PFSK-1 (cell line): Measurements from ENCODE around the gene SEL1L2.

Source experiments
- FOXP2 ChIP-seq: optimal IDR thresholded peaks from 2 replicates; pipeline ENCODE3; 2011; ENCODE audit warnings: borderline replicate concordance, control low read depth, inconsistent platforms; ENCODE audit not compliant: insufficient read depth; ENCODE audit errors: extremely low read length, extremely low read depth
- POLR2AphosphoS5 ChIP-seq: IDR thresholded peaks from 2 replicates; pipeline ENCODE4 v1.6.1; 2012; ENCODE audit warnings: low read depth, mild to moderate bottlenecking, control low read depth, low read length, moderate library complexity
- REST ChIP-seq, 2 experiments: IDR thresholded peaks; 2 replicates each; pipeline versions ENCODE4 v1.6.1 to v1.8.0; 2011 to 2012; ENCODE audit warnings: low read depth in 2 of 2, low read length in 2 of 2, control low read depth in 1 of 2, inconsistent platforms in 1 of 2, mild to moderate bottlenecking in 1 of 2, moderate library complexity in 1 of 2; ENCODE audit not compliant: insufficient read depth in 1 of 2
- SIN3A ChIP-seq: IDR thresholded peaks from 2 replicates; pipeline ENCODE4 v1.6.1; 2012; ENCODE audit warnings: mild to moderate bottlenecking, low read length, moderate library complexity, borderline replicate concordance; ENCODE audit not compliant: insufficient read depth
- TAF1 ChIP-seq: IDR thresholded peaks from 2 replicates; pipeline ENCODE4 v1.6.1; 2012; ENCODE audit warnings: low read length, control low read depth, borderline replicate concordance; ENCODE audit not compliant: insufficient read depth

The SEL1L2 gene

GRCh38 chr20:13934992-13935894, 55.2 kb downstream of the SEL1L2 start:
- TF ChIP-seq FOXP2 (no peak), TAF1 (no peak), SIN3A (no peak), REST (IDR thresholded peaks at IDR 0.05; ENCODE audit: insufficient read depth in 1 of 2, low read depth in 2 of 2, low read length in 2 of 2) (no peak), POLR2AphosphoS5 (no peak)

- no peak for TF ChIP-seq SIN3A
- TF ChIP-seq POLR2AphosphoS5, result no peak
- no peak for TF ChIP-seq TAF1
- no peak for TF ChIP-seq REST (IDR thresholded peaks at IDR 0.05; ENCODE audit: insufficient read depth in 1 of 2, low read depth in 2 of 2, low read length in 2 of 2)
- no peak for TF ChIP-seq FOXP2
These were observed 60.1 kb downstream of the SEL1L2 start for GRCh38 chr20:13930281-13930680.

- no peak for TF ChIP-seq POLR2AphosphoS5
- TF ChIP-seq REST (IDR thresholded peaks at IDR 0.05; ENCODE audit: insufficient read depth in 1 of 2, low read depth in 2 of 2, low read length in 2 of 2), result no peak
- no peak for TF ChIP-seq TAF1
- no peak for TF ChIP-seq FOXP2
- no peak for TF ChIP-seq SIN3A
These were observed 60.6 kb downstream of the SEL1L2 start for GRCh38 chr20:13929836-13930235.

- TF ChIP-seq SIN3A, result no peak
- no peak for TF ChIP-seq POLR2AphosphoS5
- no peak for TF ChIP-seq REST (IDR thresholded peaks at IDR 0.05; ENCODE audit: insufficient read depth in 1 of 2, low read depth in 2 of 2, low read length in 2 of 2)
- no peak for TF ChIP-seq FOXP2
- no peak for TF ChIP-seq TAF1
These were observed 61.5 kb downstream of the SEL1L2 start for GRCh38 chr20:13928901-13929300.
